ENCODE results near the gene ABHD2. TPM values are rescaled to one million over a fixed set of nuclear protein-coding genes. Genes with fewer than 3 reads are reported as not detected.
"Not testable (repeated sequence)": the region's sequence is repeated elsewhere in the genome, so short reads cannot be mapped to it uniquely, and the experiment has no call there.

The ABHD2 gene
- 20.2 TPM for polyA plus RNA-seq (2013, experiment 1 of 4)
- polyA plus RNA-seq (2013, experiment 2 of 4) = 23.4 TPM
- polyA plus RNA-seq (2013, experiment 3 of 4) = 14.0 TPM
- 16.8 TPM for polyA plus RNA-seq (2013, experiment 4 of 4)

GRCh38 chr15:89087830-89088604, at the start of gene ABHD2:
Gene ABHD2, plus strand, starts transcription at chr15:89088456. Its CDS starts 27,872 bp downstream, at chr15:89116328.
- Histone ChIP-seq H3K4me1 (ENCODE audit: control insufficient read depth, insufficient read depth, low read length) (peaks cover 11% of the 10 kb centered on the region), H3K27me3 (ENCODE audit: control insufficient read depth, insufficient read depth, low read length, poor library complexity, severe bottlenecking) (no peaks in the 10 kb centered on the region), H3K9me3 (ENCODE audit: control insufficient read depth, low read length) (no peaks in the 10 kb centered on the region), H3K36me3 (ENCODE audit: control insufficient read depth, insufficient read depth, low read length) (no peaks in the 10 kb centered on the region), H3K27ac (ENCODE audit: insufficient read depth, low read depth, low read length, poor library complexity, severe bottlenecking) (peak within 1 kb of the TSS; percentile 88), H3K4me3 (ENCODE audit: insufficient read depth, low read depth, low read length) (peak within 1 kb of the TSS; percentile 68)
- WGBS, 2 experiments = 2 to 3% methylated on average over 51 of the region's 51 CpGs

- no peak overlapping the region for H3K4me3 ChIP-seq (ENCODE audit: insufficient read depth, low read depth, low read length)
- WGBS, 2 experiments = 94 to 97% methylated on average over 4 to 5 of the region's 5 CpGs
These were observed 49.1 kb upstream of the ABHD2 start for GRCh38 chr15:89039142-89039541.

GRCh38 chr15:89041507-89041906, 46.7 kb upstream of the ABHD2 start:
- Histone ChIP-seq H3K27me3 (ENCODE audit: control insufficient read depth, insufficient read depth, low read length, poor library complexity, severe bottlenecking) (no peaks in the 10 kb centered on the region), H3K36me3 (ENCODE audit: control insufficient read depth, insufficient read depth, low read length) (no peaks in the 10 kb centered on the region)

More at GRCh38 chr15:89039142-89039541, 49.1 kb upstream of the ABHD2 start:
- H3K4me1 ChIP-seq (ENCODE audit: control insufficient read depth, insufficient read depth, low read length) = no peaks in the 10 kb centered on the region
- no peaks in the 10 kb centered on the region for H3K9me3 ChIP-seq (ENCODE audit: control insufficient read depth, low read length)
- H3K27ac ChIP-seq (ENCODE audit: insufficient read depth, low read depth, low read length, poor library complexity, severe bottlenecking) = no peak overlapping the region
- no peaks in the 10 kb centered on the region for H3K36me3 ChIP-seq (ENCODE audit: control insufficient read depth, insufficient read depth, low read length)
- no peaks in the 10 kb centered on the region for H3K27me3 ChIP-seq (ENCODE audit: control insufficient read depth, insufficient read depth, low read length, poor library complexity, severe bottlenecking)

GRCh38 chr15:89042387-89042786, 45.9 kb upstream of the ABHD2 start:
- no peak overlapping the region for H3K27ac ChIP-seq (ENCODE audit: insufficient read depth, low read depth, low read length, poor library complexity, severe bottlenecking)
- H3K4me3 ChIP-seq (ENCODE audit: insufficient read depth, low read depth, low read length) = no peak overlapping the region
- no peaks in the 10 kb centered on the region for H3K9me3 ChIP-seq (ENCODE audit: control insufficient read depth, low read length)
- H3K36me3 ChIP-seq (ENCODE audit: control insufficient read depth, insufficient read depth, low read length) = no peaks in the 10 kb centered on the region
- H3K27me3 ChIP-seq (ENCODE audit: control insufficient read depth, insufficient read depth, low read length, poor library complexity, severe bottlenecking) = no peaks in the 10 kb centered on the region
- no peaks in the 10 kb centered on the region for H3K4me1 ChIP-seq (ENCODE audit: control insufficient read depth, insufficient read depth, low read length)
- WGBS, 2 experiments = 97% methylated on average over 5 of the region's 5 CpGs

More at GRCh38 chr15:89041507-89041906, 46.7 kb upstream of the ABHD2 start:
- Histone ChIP-seq H3K9me3 (ENCODE audit: control insufficient read depth, low read length) (no peaks in the 10 kb centered on the region), H3K27ac (ENCODE audit: insufficient read depth, low read depth, low read length, poor library complexity, severe bottlenecking) (no peak overlapping the region), H3K4me3 (ENCODE audit: insufficient read depth, low read depth, low read length) (no peak overlapping the region), H3K4me1 (ENCODE audit: control insufficient read depth, insufficient read depth, low read length) (no peaks in the 10 kb centered on the region)
- WGBS, 2 experiments = 92 to 94% methylated on average over 5 of the region's 5 CpGs

GRCh38 chr15:89043031-89044002, 44.9 kb upstream of the ABHD2 start:
- WGBS, 2 experiments = 98 to 99% methylated on average over 3 of the region's 3 CpGs
- Histone ChIP-seq H3K36me3 (ENCODE audit: control insufficient read depth, insufficient read depth, low read length) (no peaks in the 10 kb centered on the region), H3K27ac (ENCODE audit: insufficient read depth, low read depth, low read length, poor library complexity, severe bottlenecking) (no peak overlapping the region)

GRCh38 chr15:89049016-89049666, 39.1 kb upstream of the ABHD2 start:
- not testable (repeated sequence) for H3K36me3 ChIP-seq (ENCODE audit: control insufficient read depth, insufficient read depth, low read length); H3K27ac ChIP-seq (ENCODE audit: insufficient read depth, low read depth, low read length, poor library complexity, severe bottlenecking); H3K4me3 ChIP-seq (ENCODE audit: insufficient read depth, low read depth, low read length); H3K9me3 ChIP-seq (ENCODE audit: control insufficient read depth, low read length); H3K4me1 ChIP-seq (ENCODE audit: control insufficient read depth, insufficient read depth, low read length); H3K27me3 ChIP-seq (ENCODE audit: control insufficient read depth, insufficient read depth, low read length, poor library complexity, severe bottlenecking)
- WGBS, 2 experiments = 55% methylated on average over 20 to 21 of the region's 21 CpGs

More at GRCh38 chr15:89043031-89044002, 44.9 kb upstream of the ABHD2 start:
- H3K4me1 ChIP-seq (ENCODE audit: control insufficient read depth, insufficient read depth, low read length) = no peaks in the 10 kb centered on the region
- H3K4me3 ChIP-seq (ENCODE audit: insufficient read depth, low read depth, low read length) = no peak overlapping the region
- H3K9me3 ChIP-seq (ENCODE audit: control insufficient read depth, low read length) = no peaks in the 10 kb centered on the region
- H3K27me3 ChIP-seq (ENCODE audit: control insufficient read depth, insufficient read depth, low read length, poor library complexity, severe bottlenecking) = no peaks in the 10 kb centered on the region

GRCh38 chr15:89051875-89052274, 36.4 kb upstream of the ABHD2 start:
- H3K27me3 ChIP-seq (ENCODE audit: control insufficient read depth, insufficient read depth, low read length, poor library complexity, severe bottlenecking) = no peaks in the 10 kb centered on the region
- no peaks in the 10 kb centered on the region for H3K9me3 ChIP-seq (ENCODE audit: control insufficient read depth, low read length)
- no peaks in the 10 kb centered on the region for H3K36me3 ChIP-seq (ENCODE audit: control insufficient read depth, insufficient read depth, low read length)
- no peak overlapping the region for H3K4me3 ChIP-seq (ENCODE audit: insufficient read depth, low read depth, low read length)
- no peaks in the 10 kb centered on the region for H3K4me1 ChIP-seq (ENCODE audit: control insufficient read depth, insufficient read depth, low read length)
- H3K27ac ChIP-seq (ENCODE audit: insufficient read depth, low read depth, low read length, poor library complexity, severe bottlenecking) = no peak overlapping the region
- 89 to 92% methylated on average over 2 of the region's 2 CpGs for WGBS, 2 experiments

- no peaks in the 10 kb centered on the region for H3K9me3 ChIP-seq (ENCODE audit: control insufficient read depth, low read length)
- H3K4me3 ChIP-seq (ENCODE audit: insufficient read depth, low read depth, low read length) = no peak overlapping the region
- WGBS, 2 experiments = 92% methylated on average over 3 of the region's 3 CpGs
- H3K4me1 ChIP-seq (ENCODE audit: control insufficient read depth, insufficient read depth, low read length) = no peaks in the 10 kb centered on the region
- H3K27me3 ChIP-seq (ENCODE audit: control insufficient read depth, insufficient read depth, low read length, poor library complexity, severe bottlenecking) = no peaks in the 10 kb centered on the region
- H3K27ac ChIP-seq (ENCODE audit: insufficient read depth, low read depth, low read length, poor library complexity, severe bottlenecking) = no peak overlapping the region
- H3K36me3 ChIP-seq (ENCODE audit: control insufficient read depth, insufficient read depth, low read length) = no peaks in the 10 kb centered on the region
These were observed 35.8 kb upstream of the ABHD2 start for GRCh38 chr15:89052474-89052873.

GRCh38 chr15:89054873-89055272, 33.4 kb upstream of the ABHD2 start:
- no peak overlapping the region for H3K4me3 ChIP-seq (ENCODE audit: insufficient read depth, low read depth, low read length)
- no peaks in the 10 kb centered on the region for H3K9me3 ChIP-seq (ENCODE audit: control insufficient read depth, low read length)
- no peaks in the 10 kb centered on the region for H3K27me3 ChIP-seq (ENCODE audit: control insufficient read depth, insufficient read depth, low read length, poor library complexity, severe bottlenecking)
- H3K27ac ChIP-seq (ENCODE audit: insufficient read depth, low read depth, low read length, poor library complexity, severe bottlenecking) = no peak overlapping the region
- 93 to 95% methylated on average over 6 of the region's 6 CpGs for WGBS, 2 experiments
- no peaks in the 10 kb centered on the region for H3K36me3 ChIP-seq (ENCODE audit: control insufficient read depth, insufficient read depth, low read length)
- no peaks in the 10 kb centered on the region for H3K4me1 ChIP-seq (ENCODE audit: control insufficient read depth, insufficient read depth, low read length)

Measured in ectodermal cell (in vitro differentiated cells).